ENCODE data around the gene S100A3.
A peak's percentile ranks its signal among the peaks of the same experiment; 100 is the strongest.

S100A3 gene

GRCh38 chr1:153569465-153569864 is 20.4 kb upstream of the S100A3 start:
- no peak overlapping the region for H3K27ac ChIP-seq (ENCODE audit: low read length)
- H3K79me2 ChIP-seq (ENCODE audit: low read length) = no peaks in the 10 kb centered on the region
- no peak overlapping the region for H3K4me2 ChIP-seq (ENCODE audit: low read length)
- no peaks in the 10 kb centered on the region for H3K9me3 ChIP-seq (ENCODE audit: insufficient read depth, low read length)
- peak overlapping the region; percentile 40; the same call in 1 of the 2 replicates for H2AFZ ChIP-seq (ENCODE audit: low read depth, low read length)
- TF ChIP-seq EZH2phosphoT487 (IDR thresholded peaks at IDR 0.05; ENCODE audit: low read depth) = no peak
- TF ChIP-seq CTCF (IDR thresholded peaks at IDR 0.05; ENCODE audit: low read depth, low read length) = no peak
- peaks cover 55% of the 10 kb centered on the region for H3K4me1 ChIP-seq (ENCODE audit: low read length)
- no peak overlapping the region for H3K4me3 ChIP-seq (ENCODE audit: low read length)
- H3K27me3 ChIP-seq (ENCODE audit: low read depth, low read length) = 0 out of 2 replicates have a peak, but pooled peaks cover 5% of the 10 kb centered on the region
- no peaks in the 10 kb centered on the region for H4K20me1 ChIP-seq (ENCODE audit: insufficient read depth, low read length)
- H3K36me3 ChIP-seq (replicated peaks; ENCODE audit: low read depth, low read length) = no peaks in the 10 kb centered on the region
- H3K9ac ChIP-seq (ENCODE audit: low read length) = no peak overlapping the region

- peak; percentile 99 for TF ChIP-seq CTCF (IDR thresholded peaks at IDR 0.05; ENCODE audit: low read depth, low read length)
- TF ChIP-seq EZH2phosphoT487 (IDR thresholded peaks at IDR 0.05; ENCODE audit: low read depth) = no peak
- 0 out of 2 replicates have a peak, but pooled peaks cover 5% of the 10 kb centered on the region for H3K27me3 ChIP-seq (ENCODE audit: low read depth, low read length)
- no peak overlapping the region for H3K27ac ChIP-seq (ENCODE audit: low read length)
- no peaks in the 10 kb centered on the region for H3K9me3 ChIP-seq (ENCODE audit: insufficient read depth, low read length)
- H3K4me1 ChIP-seq (ENCODE audit: low read length) = peaks cover 54% of the 10 kb centered on the region
- H3K4me2 ChIP-seq (ENCODE audit: low read length) = peak overlapping the region; percentile 89
- no peaks in the 10 kb centered on the region for H4K20me1 ChIP-seq (ENCODE audit: insufficient read depth, low read length)
- peak overlapping the region; percentile 58 for H3K9ac ChIP-seq (ENCODE audit: low read length)
- peak overlapping the region; percentile 99 for H2AFZ ChIP-seq (ENCODE audit: low read depth, low read length)
- peak overlapping the region; percentile 73 for H3K4me3 ChIP-seq (ENCODE audit: low read length)
- no peaks in the 10 kb centered on the region for H3K79me2 ChIP-seq (ENCODE audit: low read length)
- no peaks in the 10 kb centered on the region for H3K36me3 ChIP-seq (replicated peaks; ENCODE audit: low read depth, low read length)
These were observed 19.5 kb upstream of the S100A3 start for GRCh38 chr1:153568367-153569099.

GRCh38 chr1:153567621-153568366 is 18.7 kb upstream of the S100A3 start:
- H4K20me1 ChIP-seq (ENCODE audit: insufficient read depth, low read length) = no peaks in the 10 kb centered on the region
- H3K27ac ChIP-seq (ENCODE audit: low read length) = no peak overlapping the region
- no peak for TF ChIP-seq EZH2phosphoT487 (IDR thresholded peaks at IDR 0.05; ENCODE audit: low read depth)
- TF ChIP-seq CTCF (IDR thresholded peaks at IDR 0.05; ENCODE audit: low read depth, low read length) = no peak
- peaks cover 47% of the 10 kb centered on the region for H3K4me1 ChIP-seq (ENCODE audit: low read length)
- 0 out of 2 replicates have a peak, but pooled peaks cover 5% of the 10 kb centered on the region for H3K27me3 ChIP-seq (ENCODE audit: low read depth, low read length)
- H3K4me3 ChIP-seq (ENCODE audit: low read length) = peak overlapping the region; percentile 73
- no peaks in the 10 kb centered on the region for H3K79me2 ChIP-seq (ENCODE audit: low read length)
- H3K9me3 ChIP-seq (ENCODE audit: insufficient read depth, low read length) = no peaks in the 10 kb centered on the region
- peak overlapping the region; percentile 89 for H3K4me2 ChIP-seq (ENCODE audit: low read length)
- H2AFZ ChIP-seq (ENCODE audit: low read depth, low read length) = peak overlapping the region; percentile 99
- peak overlapping the region; percentile 58; the same call in 1 of the 2 replicates for H3K9ac ChIP-seq (ENCODE audit: low read length)
- H3K36me3 ChIP-seq (replicated peaks; ENCODE audit: low read depth, low read length) = no peaks in the 10 kb centered on the region
